Stimulated activated CD4-positive, alpha-beta T cell treated with anti-CD3 and anti-CD28 coated beads, Interleukin-15, amount 100 ng/mL, for 1 hour (primary cell): ENCODE results near the gene DNMBP.
"Not testable (repeated sequence)": the region's sequence is repeated elsewhere in the genome, so short reads cannot be mapped to it uniquely, and the experiment has no call there.

Experiments
- DNase-seq, 2 donors: peaks; one replicate each; pipeline ENCODE4 v3.0.0-alpha.2; 2020; ENCODE audit warnings: low read depth in 1 of 2, low spot score in 1 of 2

The DNMBP gene

DNA sequence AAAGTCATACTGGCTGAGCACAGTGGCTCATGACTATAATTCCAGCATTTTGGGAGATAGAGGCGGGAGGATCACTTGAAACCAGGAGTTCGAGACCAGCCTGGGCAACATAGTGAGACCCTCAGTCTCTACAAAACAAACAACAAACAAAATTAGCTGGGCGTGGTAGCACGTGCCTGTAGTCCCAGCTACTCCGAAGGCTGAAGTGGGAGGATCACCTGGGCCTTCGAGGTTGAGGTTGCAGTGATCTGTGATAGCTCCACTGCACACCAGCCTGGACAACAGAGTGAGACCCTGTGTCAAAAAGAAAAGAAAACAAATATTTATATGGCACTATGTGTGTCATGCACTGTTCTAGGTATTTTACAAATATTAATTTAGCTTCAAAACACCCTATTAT is 94.3 kb downstream of the DNMBP start:
- no peak for DNase-seq

DNA sequence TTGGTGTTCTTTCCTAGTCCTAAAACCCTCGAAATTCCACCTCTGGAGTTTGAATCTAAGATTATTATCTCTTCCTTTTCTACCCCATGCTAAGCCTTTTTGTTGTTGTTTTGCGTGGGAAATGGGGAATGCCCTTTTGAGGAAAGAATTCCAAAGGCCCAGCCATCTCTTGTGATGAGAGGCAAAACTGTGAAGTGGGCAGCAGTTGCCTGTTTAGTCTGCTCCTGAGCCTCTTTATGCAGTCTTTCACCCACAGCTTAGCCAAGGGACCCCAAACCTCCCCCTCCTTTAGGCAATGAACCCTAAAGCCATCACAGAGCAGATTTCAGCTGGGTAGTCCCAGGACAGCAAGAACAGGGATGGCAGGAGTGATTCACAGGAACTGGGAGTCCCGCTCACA is 95.5 kb downstream of the DNMBP start:
- no peak for DNase-seq

DNA sequence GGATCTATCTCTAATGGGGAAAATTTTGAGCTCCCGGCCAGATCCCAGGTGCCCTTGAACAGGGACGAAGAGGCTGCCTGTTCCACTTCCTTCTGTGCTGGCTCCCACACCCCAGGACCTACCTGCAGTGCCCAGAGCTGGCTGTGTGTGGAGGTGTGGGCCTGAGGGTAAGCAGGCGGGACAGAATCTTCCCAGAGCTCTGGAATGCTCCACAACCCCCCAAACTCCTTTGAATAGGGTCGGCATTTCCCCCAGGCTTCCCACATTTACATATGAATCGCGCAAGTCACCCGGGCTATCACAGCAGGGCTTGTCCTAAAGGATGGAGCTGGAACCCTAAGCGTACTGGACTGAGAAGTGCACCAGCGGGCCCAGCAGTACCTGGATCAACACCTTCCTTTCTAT is 95.9 kb downstream of the DNMBP start:
- DNase-seq: no peak

DNA sequence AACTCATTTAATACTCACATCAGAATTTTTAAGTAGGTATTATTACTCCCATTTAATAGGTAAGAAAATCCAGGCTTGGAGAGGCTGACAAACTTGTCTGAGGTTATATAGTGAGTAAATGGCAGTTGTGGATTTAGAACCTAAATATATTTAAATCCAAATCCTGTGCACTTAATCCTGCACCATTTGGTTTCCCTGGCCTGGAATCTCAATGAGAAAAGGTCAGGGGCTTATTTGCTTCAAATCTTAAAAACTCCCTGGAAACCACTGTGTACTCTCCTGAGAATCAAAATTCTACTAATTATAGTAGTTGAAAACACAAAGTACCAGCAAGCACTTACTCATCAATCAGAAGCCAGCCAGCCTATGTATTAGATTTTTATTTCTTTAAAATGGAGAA is 97.7 kb downstream of the DNMBP start:
- DNase-seq: no peak

DNA sequence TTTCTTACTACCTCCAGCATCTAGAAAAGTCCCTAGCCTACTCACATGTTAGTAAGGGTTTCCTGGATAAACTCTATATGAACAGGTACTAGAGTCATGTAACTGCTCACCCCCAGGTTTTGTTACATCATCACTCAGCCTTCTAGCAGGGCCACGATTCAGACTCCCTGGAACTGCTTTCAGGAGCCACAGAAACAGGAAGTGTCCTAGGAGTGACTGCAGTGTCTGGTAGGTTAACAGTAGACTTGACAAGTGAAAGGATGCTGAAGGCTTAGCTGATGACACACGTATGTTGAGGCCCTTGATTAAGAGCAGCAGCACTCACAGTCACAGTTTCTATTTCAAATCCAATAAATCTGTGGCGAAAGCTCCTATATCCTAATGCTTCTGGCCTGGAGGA is 101.2 kb downstream of the DNMBP start:
- DNase-seq: no peak

DNA sequence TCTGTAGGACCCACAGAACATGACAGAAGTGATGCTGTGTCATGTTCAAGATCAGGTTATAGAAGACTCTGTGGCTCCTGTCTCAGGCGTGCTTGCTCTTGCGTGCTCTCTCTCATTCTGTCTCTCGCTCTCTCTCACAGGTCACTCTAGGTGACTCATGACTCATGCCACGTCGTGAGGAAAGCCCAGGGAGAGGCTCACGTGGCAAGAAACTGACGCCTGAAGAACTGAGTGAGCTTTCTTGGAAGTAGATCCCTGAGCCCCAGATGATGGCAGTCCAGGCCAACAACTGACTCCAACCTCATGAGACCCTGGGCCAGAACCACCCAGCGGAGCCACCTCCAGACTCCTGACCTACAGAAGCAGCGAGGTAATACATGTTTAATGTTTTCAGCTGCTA is 103.3 kb downstream of the DNMBP start:
- DNase-seq: no peak

DNA sequence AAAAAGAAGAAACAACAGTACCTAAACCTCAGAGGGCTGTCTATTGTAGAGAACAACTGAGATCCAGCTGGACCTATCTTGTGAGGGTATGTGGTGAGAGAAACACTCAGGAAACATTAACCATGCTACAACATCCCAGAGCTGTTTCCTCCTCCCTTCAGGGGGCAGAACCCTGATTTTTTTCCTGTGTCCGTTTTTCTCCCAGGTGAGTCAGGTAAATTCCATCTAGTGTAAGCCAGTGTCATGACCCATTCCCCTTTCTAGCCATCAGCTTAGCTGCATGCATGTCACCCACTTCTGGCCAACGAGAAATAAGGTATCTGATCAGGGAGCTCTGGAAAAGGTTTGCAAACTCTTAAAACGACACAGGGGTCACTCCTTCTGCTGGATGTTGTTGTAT is 103.8 kb downstream of the DNMBP start:
- DNase-seq: no peak

DNA sequence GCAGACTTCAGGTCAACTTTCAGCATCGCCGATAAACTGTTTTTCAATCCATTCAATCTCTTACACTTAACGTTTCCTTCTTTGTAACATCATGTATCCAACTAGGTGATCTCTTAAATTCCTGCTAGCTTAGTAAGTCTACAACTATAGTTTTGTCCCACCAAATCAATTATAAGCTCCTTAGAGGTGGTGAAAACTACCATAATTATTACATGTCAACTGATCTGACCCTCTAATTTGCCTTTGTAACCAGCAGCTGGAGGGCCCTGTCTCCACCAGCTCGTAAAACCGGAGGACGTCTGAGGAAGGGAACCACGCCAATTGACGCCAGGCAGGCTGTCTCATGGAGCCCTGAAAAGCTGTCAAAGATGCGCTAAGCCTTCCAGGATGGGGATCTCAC is 113.9 kb downstream of the DNMBP start:
- DNase-seq: no peak

DNA sequence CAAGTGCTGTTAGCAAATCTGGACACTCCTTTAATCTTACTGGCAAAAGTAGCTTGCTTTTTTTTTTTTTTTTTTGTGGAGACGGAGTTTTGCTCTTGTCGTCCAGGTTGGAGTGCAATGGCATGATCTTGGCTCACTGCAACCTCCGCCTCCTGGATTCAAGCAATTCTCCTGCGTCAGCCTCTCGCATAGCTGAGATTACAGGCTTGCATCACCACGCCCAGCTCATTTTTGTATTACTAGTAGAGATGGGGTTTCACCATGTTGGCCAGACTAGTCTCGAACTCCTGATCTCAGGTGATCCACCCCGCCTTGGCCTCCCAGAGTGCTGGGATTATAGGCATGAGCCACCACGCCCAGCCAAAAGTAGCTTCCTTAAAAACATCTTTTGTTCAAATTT is 114.7 kb downstream of the DNMBP start:
- not testable (repeated sequence) for DNase-seq

DNA sequence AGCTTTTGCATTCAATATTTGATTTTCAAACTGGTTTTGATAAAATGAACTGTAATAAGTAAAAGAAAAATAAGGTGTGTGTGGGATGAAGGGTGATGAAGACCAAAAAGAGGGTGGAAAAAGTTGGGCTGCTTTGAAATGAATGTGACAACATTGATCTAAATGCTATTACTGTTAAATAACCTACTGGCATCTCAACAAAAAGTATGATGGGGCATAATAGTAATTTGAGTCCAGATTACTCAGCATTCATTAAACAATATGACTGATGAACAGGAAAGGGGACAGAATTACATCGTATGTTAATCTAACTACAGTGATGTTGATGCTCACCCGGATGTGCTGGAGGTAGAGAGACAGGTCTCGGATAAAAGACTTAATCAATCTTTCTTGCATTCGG is 115.1 kb downstream of the DNMBP start:
- no peak for DNase-seq

DNA sequence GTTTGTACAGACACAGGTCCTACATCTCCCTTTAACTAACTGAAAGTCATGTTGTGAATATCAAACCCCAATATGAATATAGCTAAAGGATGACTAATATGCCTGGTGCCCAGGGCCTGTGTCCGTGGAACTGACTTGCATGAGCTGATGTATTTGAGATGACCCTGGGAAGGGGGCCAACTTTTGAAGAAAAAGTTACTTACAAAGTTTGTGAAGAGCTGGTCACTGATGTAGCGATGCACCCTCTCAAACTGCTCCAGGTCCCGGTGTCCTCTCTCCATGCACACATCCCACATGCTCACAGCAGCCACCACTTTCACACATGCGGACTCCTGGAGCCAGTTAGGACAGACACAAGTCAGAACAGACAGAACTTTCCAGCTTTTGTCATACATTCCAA is 121.1 kb downstream of the DNMBP start:
- no peak for DNase-seq

DNA sequence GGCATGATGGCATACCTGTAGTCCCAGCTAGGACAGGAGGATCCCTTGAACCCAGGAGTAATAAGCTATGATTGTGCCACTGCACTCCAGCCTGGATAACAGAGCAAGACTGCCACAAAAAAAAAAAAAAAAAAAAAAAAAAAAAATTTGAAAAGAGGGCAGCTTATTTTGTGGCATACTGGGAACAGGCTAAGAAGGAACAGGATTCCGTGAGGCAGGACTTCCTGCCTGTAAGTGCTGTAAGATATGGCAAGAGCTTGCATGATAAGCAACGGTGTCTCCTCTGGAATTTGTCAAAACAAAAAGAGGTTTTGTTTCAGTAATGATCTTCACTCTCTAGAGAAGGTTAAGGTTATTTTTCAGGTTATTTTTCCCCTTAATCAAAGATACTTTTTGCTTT is 126.2 kb downstream of the DNMBP start:
- DNase-seq: no peak

DNA sequence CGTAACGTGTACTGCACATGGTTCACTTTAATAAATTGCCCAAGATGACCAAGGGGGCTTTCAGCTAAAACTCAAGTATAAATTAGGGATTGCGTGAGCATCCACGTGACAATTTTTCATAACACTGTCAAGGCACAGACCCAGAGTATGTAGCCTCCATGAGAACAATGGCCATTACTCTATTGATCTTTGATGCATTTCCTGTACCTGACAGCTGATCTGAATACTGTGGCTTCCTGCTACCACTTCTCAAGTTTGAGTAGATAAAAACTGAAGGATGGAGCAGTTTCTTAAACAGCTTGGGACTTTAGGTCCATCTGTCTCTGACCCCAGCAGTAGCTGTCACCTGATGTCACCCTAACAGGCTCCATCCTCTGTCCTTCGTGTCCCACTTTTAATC is 128.4 kb downstream of the DNMBP start:
- DNase-seq: no peak

DNA sequence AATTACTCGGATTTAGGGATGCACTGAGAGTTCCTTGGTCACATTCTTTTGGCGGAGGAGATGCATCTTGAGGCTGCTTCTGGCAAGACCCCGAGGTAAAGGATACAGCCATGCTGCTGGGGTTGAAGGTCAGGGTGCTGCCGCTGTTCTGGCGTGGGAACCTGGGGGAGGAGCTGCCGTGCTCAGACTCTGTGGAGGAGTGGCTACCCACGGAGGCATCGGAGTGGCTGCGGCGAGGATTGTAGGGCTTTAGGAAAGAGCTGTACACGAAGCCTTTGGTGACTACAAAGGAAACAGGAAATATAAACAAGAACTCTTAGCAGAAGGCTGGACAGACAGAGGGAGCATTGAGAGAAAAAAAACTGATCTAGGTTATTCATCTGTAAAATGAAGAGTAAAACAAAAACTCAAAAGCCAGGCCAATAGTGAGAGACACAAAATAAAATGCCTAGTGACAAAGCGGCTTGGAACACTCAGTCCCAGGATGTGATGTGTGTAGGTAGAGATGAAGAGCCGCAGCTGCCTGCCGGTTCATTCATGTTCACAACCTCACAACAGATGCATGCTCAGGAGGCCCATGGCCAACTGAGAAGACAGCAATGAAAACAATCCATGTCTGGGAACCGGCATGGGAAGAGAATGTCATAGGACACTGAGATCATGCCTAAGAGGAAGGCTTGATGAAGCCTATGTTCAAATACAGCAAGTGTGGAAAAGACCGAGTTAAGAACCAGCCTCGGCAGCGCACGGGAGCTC is 129.5 kb downstream of the DNMBP start:
- no peak for DNase-seq

DNA sequence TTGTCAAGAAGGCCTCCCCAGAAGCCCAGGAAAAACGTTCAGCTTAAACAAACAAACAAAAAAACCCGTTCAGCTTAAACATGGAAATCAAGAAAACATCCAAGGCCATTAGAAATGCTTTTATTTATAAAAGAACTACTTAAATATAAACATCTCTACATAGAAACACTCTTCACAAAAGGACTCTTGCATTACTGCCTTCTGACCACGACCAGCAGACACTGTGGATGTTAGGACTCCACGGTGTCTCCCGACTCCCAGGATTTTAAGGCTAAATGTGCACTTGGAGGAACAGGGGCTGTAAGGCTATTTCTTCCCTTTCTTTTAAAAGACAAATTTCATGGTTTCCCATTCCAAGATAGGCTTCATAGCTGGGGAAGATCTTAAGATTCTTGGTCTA is 134.3 kb downstream of the DNMBP start:
- DNase-seq: no peak

DNA sequence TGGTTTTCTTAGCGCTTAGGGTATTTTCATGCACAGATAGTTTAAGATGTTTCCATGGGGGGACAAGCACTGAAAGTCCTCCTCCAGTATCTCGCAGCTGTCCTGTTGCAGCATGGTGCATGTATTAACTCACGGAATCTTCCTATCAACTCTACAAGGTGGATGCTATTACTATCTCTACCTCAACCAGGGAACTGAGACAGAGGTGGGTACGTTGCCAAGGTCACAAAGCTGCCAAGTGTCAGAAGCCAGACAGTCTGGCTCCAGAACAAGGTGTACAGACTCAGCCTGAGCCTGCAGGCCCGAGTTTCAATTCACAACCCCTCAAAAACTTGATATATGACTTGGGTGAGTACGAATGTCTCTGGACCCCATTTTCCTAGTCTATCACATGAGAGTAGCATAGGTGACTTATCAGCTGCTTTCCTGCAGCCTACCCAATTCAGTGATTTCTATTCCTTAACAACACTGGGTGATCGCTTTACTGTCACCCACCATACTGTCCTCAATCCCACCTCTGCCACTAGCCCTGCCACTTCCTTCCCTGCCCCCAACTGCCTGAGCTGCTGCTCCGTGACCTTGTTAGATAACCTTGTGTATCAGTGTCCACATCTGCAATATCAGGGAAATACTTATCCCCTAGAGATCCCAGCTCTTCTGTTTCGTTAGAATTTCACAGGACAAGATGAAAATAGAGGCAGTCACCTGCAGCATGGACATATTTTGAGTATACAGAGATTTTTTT is 135.2 kb downstream of the DNMBP start:
- no peak for DNase-seq

DNA sequence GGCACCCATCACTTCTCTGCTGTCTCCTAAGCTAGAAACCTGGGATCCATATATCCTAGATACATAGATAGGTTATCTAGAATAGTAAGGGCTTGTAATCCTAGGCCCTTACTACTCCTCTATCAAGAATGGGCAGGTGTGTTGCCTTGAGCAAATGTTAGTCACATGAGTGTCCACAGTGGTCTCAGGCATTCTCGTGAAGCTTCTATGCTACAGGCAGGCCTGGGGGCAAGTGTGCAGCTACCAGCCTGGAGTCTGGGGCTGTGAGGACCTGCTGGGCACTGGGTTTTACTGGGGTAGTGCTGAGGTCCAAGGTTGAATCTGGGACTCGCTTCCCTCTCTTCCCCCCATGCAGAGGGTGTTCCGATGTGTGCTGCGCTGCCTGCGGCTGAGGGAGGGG is 135.9 kb downstream of the DNMBP start:
- no peak for DNase-seq

DNA sequence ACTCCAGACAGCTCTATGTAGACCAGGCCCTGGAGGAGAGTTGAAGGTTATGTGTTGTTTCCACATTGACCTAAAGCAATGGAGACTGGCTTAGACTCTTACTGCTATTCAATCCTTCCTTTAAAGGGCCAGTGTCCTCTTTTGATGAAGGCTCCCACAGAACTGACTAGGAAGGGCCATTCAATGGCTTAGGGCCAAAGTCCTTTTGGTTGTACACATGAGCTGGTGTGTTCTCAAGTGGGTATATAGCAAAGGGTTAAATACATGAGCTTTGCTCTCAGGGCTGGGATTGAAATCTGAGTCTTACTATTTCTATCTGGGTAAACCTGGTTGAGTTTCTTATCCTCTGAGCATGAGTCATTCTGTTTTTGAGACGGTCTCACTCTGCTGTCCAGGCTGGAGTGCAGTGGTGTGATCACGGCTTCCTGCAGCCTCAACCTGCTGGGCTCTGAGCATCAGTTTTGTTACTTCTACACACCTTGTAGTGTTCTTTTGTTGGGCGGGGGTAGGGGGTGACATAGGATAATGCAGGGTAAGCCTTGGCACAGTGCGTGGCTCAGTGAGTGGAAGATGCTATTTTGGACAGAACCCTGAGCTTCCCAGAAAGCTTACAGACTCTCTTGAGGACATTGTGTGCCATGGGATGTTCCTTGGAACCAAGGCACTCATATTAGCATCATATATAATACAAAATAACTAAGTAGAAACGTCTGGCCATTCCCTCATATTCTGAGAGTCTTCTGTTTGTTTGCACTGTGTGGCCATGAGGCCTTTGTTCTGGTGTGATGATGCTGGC is 137.2 kb downstream of the DNMBP start:
- DNase-seq: no peak

DNA sequence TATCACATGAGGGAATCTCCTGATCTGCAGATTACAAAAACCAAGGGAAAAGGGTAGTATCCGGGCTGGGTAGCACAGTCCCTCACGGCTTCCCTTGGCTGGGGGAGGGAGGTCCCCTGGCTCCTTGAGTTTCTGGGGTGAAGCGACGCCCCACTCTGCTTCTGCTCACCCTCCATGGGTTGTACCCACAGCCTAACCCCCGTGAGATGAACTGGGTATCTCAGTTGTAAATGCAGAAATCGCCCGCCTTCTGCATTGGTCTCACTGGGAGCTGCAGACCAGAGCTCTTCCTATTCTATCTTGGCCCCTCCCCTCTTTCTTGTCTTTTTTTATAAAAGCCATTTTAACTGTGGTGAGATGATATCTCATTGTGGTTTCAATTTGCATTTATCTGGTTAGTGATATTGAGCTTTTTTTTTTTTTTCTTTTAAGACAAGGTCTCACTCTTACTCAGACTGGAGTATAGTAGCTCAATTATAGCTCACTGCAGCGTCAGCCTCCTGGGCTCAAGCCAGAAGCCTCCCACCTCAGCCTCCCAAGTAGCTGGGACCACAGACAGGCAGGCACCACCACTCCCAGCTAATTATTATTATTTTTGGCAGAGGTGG is 139.5 kb downstream of the DNMBP start:
- peak in 1 of 2 donors; percentile 26 for DNase-seq

DNA sequence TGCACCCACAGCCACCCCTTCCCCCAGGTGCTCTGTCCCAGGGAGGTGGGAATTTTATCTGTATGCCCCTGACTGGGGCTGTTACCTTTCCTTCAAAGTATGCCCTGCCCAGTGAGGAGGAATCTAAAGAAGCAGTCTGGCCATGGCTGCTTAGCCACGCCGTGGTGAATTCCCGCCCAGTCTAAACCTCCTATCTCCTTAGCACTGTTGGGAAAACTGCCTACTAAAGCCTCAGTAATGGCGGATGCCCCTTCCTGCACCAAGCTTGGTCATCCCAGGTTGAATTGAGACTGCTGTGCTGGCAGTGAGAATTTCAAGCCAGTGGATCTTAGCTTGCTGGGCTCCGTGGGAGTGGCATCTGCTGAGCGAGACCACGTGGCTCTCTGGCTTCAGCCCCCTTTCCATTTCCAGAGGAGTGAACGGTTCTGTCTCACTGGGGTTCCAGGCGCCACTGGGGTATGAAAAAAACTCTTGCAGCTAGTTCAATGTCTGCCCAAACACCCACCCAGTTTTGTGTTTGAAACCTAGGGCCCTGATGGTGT is 140.1 kb downstream of the DNMBP start:
- DNase-seq: no peak

DNA sequence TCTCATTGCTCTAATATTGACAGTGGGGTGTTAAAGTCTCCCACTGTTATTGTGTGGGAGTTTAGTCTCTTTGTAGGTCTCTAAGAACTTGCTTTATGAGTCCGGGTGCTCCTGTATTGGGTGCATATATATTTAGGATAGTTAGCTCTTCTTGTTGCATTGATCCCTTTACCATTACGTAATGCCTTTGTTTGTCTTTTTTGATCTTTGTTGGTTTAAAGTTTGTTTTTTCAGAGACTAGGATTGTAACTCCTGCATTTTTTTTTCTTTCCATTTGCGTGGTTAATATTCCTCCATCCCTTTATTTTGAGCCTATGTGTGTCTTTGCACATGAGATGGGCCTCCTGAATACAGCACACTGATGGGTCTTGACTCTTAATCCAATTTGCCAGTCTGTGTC is 142.5 kb downstream of the DNMBP start:
- not testable (repeated sequence) for DNase-seq
